Neural crest cell (in vitro differentiated cells): ENCODE results near the gene KAT6B. TPM values are rescaled to one million over a fixed set of nuclear protein-coding genes. Genes with fewer than 3 reads are reported as not detected.

ENCODE experiments used
- DNase-seq: peaks from one replicate; pipeline ENCODE4 v3.0.0; 2021; ENCODE audit warnings: low read depth, mixed read lengths, low spot score
- H3K27ac Mint-ChIP-seq: one replicate; pipeline ENCODE4 v1.8.0; 2021; ENCODE audit warnings: mild to moderate bottlenecking, mixed read lengths; ENCODE audit not compliant: unreplicated experiment
- H3K27me3 Mint-ChIP-seq: 2 replicates; pipeline ENCODE4 v1.8.0; 2021; ENCODE audit warnings: low read depth, mild to moderate bottlenecking, mixed read lengths
- H3K36me3 Mint-ChIP-seq: 2 replicates; pipeline ENCODE4 v1.8.0; 2021; ENCODE audit warnings: low read depth, mild to moderate bottlenecking, mixed read lengths
- H3K4me1 Mint-ChIP-seq: 2 replicates; pipeline ENCODE4 v1.8.0; 2021; ENCODE audit warnings: mixed read lengths
- H3K4me3 Mint-ChIP-seq: one replicate; pipeline ENCODE4 v1.8.0; 2021; ENCODE audit warnings: mild to moderate bottlenecking, mixed read lengths
- H3K9me3 Mint-ChIP-seq: 2 replicates; pipeline ENCODE4 v1.8.0; 2021; ENCODE audit warnings: mixed read lengths
- CTCF ChIP-seq: fragments of 200-600 bp; sonication (generic); conservative IDR thresholded peaks from 2 replicates; pipeline ENCODE4 v1.5.0; 2021; ENCODE audit warnings: antibody characterized with exemption, mild to moderate bottlenecking
- total RNA-seq: library from RNA; stranded (reverse); gene quantifications from 2 replicates; pipeline ENCODE4 v1.2.1, GENCODE V29; 2021

KAT6B gene
- total RNA-seq, 1 donor from 2014 or later, result 34.2 TPM

GRCh38 chr10:74859546-74859945 is 33.1 kb downstream of the KAT6B start:
- Mint-ChIP-seq H3K4me3 (no peak overlapping the region), H3K9me3 (no peaks in the 10 kb centered on the region), H3K27ac (no peak overlapping the region), H3K27me3 (no peaks in the 10 kb centered on the region), H3K36me3 (peaks cover 7% of the 10 kb centered on the region), H3K4me1 (peaks cover 11% of the 10 kb centered on the region)
- no peak for TF ChIP-seq CTCF
- DNase-seq, result no peak

- H3K9me3 Mint-ChIP-seq, result no peaks in the 10 kb centered on the region
- H3K4me3 Mint-ChIP-seq, result no peak overlapping the region
- no peaks in the 10 kb centered on the region for H3K27me3 Mint-ChIP-seq
- peaks cover 10% of the 10 kb centered on the region for H3K4me1 Mint-ChIP-seq
- DNase-seq, result no peak
- H3K36me3 Mint-ChIP-seq, result no peaks in the 10 kb centered on the region
- no peak for TF ChIP-seq CTCF
- H3K27ac Mint-ChIP-seq, result no peak overlapping the region
These were observed 36.2 kb downstream of the KAT6B start for GRCh38 chr10:74862625-74863024.

- H3K27me3 Mint-ChIP-seq, result no peaks in the 10 kb centered on the region
- no peak for TF ChIP-seq CTCF
- no peak overlapping the region for H3K4me3 Mint-ChIP-seq
- no peaks in the 10 kb centered on the region for H3K36me3 Mint-ChIP-seq
- H3K9me3 Mint-ChIP-seq, result no peaks in the 10 kb centered on the region
- DNase-seq, result no peak
- peaks cover 12% of the 10 kb centered on the region for H3K4me1 Mint-ChIP-seq
- no peak overlapping the region for H3K27ac Mint-ChIP-seq
These were observed 37.2 kb downstream of the KAT6B start for GRCh38 chr10:74863551-74863950.

GRCh38 chr10:74867351-74867750 is 41.0 kb downstream of the KAT6B start:
- H3K27ac Mint-ChIP-seq, result no peak overlapping the region
- no peak for DNase-seq
- peaks cover 17% of the 10 kb centered on the region for H3K4me1 Mint-ChIP-seq
- TF ChIP-seq CTCF, result no peak
- H3K4me3 Mint-ChIP-seq, result no peak overlapping the region
- no peaks in the 10 kb centered on the region for H3K27me3 Mint-ChIP-seq
- no peaks in the 10 kb centered on the region for H3K9me3 Mint-ChIP-seq
- no peaks in the 10 kb centered on the region for H3K36me3 Mint-ChIP-seq

- no peak overlapping the region for H3K4me3 Mint-ChIP-seq
- H3K4me1 Mint-ChIP-seq, result peaks cover 17% of the 10 kb centered on the region
- H3K27ac Mint-ChIP-seq, result no peak overlapping the region
- no peak for DNase-seq
- no peaks in the 10 kb centered on the region for H3K36me3 Mint-ChIP-seq
- no peaks in the 10 kb centered on the region for H3K27me3 Mint-ChIP-seq
- no peak for TF ChIP-seq CTCF
- no peaks in the 10 kb centered on the region for H3K9me3 Mint-ChIP-seq
These were observed 42.1 kb downstream of the KAT6B start for GRCh38 chr10:74868392-74868977.
